ENCODE measurements around the gene SYNDIG1. TPM values are rescaled to one million over a fixed set of nuclear protein-coding genes. Genes with fewer than 3 reads are reported as not detected.

SYNDIG1 gene
- total RNA-seq, 4 donors from 2014 or later, result 0.27 to 0.32 TPM; not detected in 2

DNA sequence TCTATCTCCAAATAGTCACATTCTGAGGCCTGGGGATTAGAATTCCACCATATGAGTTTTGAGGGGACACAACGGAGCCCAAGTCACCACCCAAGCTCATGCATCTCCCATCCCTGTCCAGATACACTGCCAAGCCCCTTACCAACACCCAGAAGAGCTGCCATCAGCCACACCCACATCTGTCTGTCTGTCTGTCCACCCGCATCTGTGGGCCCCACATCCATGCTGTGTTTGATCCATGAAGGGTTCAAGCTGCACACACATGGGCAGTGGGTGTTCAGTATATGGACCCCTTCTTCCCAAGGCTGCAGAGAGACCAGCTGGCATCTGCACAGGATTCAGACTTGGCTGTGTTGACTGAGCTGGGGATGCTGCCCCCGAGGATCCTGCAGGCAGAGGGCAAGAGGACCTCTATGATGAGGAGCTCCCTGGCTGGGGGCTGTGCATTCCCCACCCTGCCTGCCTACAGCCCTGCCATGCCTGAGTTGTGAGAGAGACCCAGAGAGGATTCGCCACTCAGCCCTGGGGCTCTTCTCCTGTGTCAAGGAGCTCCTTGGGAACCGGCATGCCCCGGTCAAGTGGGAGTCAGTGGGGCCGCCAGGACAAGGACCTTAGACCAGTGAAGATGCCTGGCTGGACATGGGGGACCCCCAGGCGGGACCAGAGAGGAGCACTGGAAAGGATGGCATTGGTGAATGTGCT, 206.4 kb downstream of the SYNDIG1 start:
- Histone ChIP-seq H3K27me3 (no peaks in the 10 kb centered on the region), H3K36me3 (no peaks in the 10 kb centered on the region), H3K27ac (no peak overlapping the region), H3K4me3 (no peak overlapping the region), H3K4me1 (no peaks in the 10 kb centered on the region), H3K9me3 (no peaks in the 10 kb centered on the region)
- no peak for DNase-seq
- in situ Hi-C loops (cut with MboI; ENCODE audit: low pct_ligation_motif_present in 1 of 4, low pct_unique_long_range_greater_than_20kb in 1 of 4, low sequenced_read_pairs in 3 of 4), result no loop called here
- TF ChIP-seq, protein P1, sequence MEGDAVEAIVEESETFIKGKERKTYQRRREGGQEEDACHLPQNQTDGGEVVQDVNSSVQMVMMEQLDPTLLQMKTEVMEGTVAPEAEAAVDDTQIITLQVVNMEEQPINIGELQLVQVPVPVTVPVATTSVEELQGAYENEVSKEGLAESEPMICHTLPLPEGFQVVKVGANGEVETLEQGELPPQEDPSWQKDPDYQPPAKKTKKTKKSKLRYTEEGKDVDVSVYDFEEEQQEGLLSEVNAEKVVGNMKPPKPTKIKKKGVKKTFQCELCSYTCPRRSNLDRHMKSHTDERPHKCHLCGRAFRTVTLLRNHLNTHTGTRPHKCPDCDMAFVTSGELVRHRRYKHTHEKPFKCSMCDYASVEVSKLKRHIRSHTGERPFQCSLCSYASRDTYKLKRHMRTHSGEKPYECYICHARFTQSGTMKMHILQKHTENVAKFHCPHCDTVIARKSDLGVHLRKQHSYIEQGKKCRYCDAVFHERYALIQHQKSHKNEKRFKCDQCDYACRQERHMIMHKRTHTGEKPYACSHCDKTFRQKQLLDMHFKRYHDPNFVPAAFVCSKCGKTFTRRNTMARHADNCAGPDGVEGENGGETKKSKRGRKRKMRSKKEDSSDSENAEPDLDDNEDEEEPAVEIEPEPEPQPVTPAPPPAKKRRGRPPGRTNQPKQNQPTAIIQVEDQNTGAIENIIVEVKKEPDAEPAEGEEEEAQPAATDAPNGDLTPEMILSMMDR (IDR thresholded peaks at IDR 0.05), result no peak
- TF ChIP-seq EP300 (IDR thresholded peaks at IDR 0.05; ENCODE audit: low read depth) (no peak), POLR2AphosphoS5 (IDR thresholded peaks at IDR 0.05) (no peak), POLR2A (IDR thresholded peaks at IDR 0.05) (no peak)
- 87% methylated on average over 8 of the region's 8 CpGs; no CpG with 5 or more reads in 1 of the 2 donors for WGBS, 2 donors (ENCODE audit: low coverage in 1 of 2)
- intact Hi-C loops (cut with DNase I; ENCODE audit: low total_unique reads), result no loop called here

GRCh38 chr20:24676353-24676977, 207.0 kb downstream of the SYNDIG1 start:
- intact Hi-C loops (cut with DNase I; ENCODE audit: low total_unique reads), result no loop called here
- 82% methylated on average over 11 of the region's 11 CpGs; no CpG with 5 or more reads in 1 of the 2 donors for WGBS, 2 donors (ENCODE audit: low coverage in 1 of 2)
- no peak overlapping the region for H3K27ac ChIP-seq
- H3K4me3 ChIP-seq, result no peak overlapping the region
- H3K9me3 ChIP-seq, result no peaks in the 10 kb centered on the region
- in situ Hi-C loops (cut with MboI; ENCODE audit: low pct_ligation_motif_present in 1 of 4, low pct_unique_long_range_greater_than_20kb in 1 of 4, low sequenced_read_pairs in 3 of 4), result no loop called here
- H3K4me1 ChIP-seq, result no peaks in the 10 kb centered on the region
- no peaks in the 10 kb centered on the region for H3K36me3 ChIP-seq
- H3K27me3 ChIP-seq, result no peaks in the 10 kb centered on the region
- TF ChIP-seq, protein P1 (IDR thresholded peaks at IDR 0.05), result no peak
- no peak for TF ChIP-seq EP300 (IDR thresholded peaks at IDR 0.05; ENCODE audit: low read depth)
- no peak for TF ChIP-seq POLR2AphosphoS5 (IDR thresholded peaks at IDR 0.05)
- TF ChIP-seq POLR2A (IDR thresholded peaks at IDR 0.05), result no peak
- no peak for DNase-seq

DNA sequence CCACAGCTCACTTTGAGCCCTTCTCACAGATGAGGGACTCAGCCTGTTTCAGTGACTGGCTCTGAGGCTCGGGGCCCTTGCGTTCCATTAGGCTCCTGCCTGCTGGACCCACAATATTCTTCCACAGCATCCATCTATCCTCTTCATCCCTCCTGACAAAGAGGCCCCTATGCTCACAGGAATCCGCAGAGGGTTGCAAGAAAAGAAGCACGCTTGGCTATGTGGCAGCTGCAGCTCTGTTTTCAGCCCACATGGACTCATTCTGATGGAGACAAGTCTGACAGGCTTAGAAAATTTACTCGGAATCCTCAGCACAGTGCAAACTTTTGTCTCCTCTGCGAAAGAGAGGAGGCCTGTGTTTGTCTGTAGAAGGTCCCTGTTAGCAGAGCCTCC, 207.5 kb downstream of the SYNDIG1 start:
- TF ChIP-seq, protein P1 (IDR thresholded peaks at IDR 0.05), result no peak
- TF ChIP-seq POLR2A (IDR thresholded peaks at IDR 0.05) (no peak), EP300 (IDR thresholded peaks at IDR 0.05; ENCODE audit: low read depth) (no peak)
- no peaks in the 10 kb centered on the region for H3K9me3 ChIP-seq
- no peak overlapping the region for H3K27ac ChIP-seq
- H3K36me3 ChIP-seq, result no peaks in the 10 kb centered on the region
- no peak overlapping the region for H3K4me3 ChIP-seq
- intact Hi-C loops (cut with DNase I; ENCODE audit: low total_unique reads) (no loop called here), in situ Hi-C loops (cut with MboI; ENCODE audit: low pct_ligation_motif_present in 1 of 4, low pct_unique_long_range_greater_than_20kb in 1 of 4, low sequenced_read_pairs in 3 of 4) (no loop called here)
- H3K27me3 ChIP-seq, result no peaks in the 10 kb centered on the region
- H3K4me1 ChIP-seq, result no peaks in the 10 kb centered on the region
- WGBS, 2 donors (ENCODE audit: low coverage in 1 of 2), result 78% methylated on average over 6 of the region's 6 CpGs; no CpG with 5 or more reads in 1 of the 2 donors
- DNase-seq, result no peak

- TF ChIP-seq EP300 (IDR thresholded peaks at IDR 0.05; ENCODE audit: low read depth), result no peak
- TF ChIP-seq POLR2AphosphoS5 (IDR thresholded peaks at IDR 0.05), result no peak
- no peak for TF ChIP-seq POLR2A (IDR thresholded peaks at IDR 0.05)
- TF ChIP-seq, protein P1 (IDR thresholded peaks at IDR 0.05), result no peak
- in situ Hi-C loops (cut with MboI; ENCODE audit: low pct_ligation_motif_present in 1 of 4, low pct_unique_long_range_greater_than_20kb in 1 of 4, low sequenced_read_pairs in 3 of 4) (no loop called here), intact Hi-C loops (cut with DNase I; ENCODE audit: low total_unique reads) (no loop called here)
- WGBS, 2 donors (ENCODE audit: low coverage in 1 of 2), result 71 to 88% methylated on average over 5 to 9 of the region's 9 CpGs
- H3K36me3 ChIP-seq, result no peaks in the 10 kb centered on the region
- DNase-seq, result no peak
- H3K27me3 ChIP-seq, result no peaks in the 10 kb centered on the region
- no peaks in the 10 kb centered on the region for H3K9me3 ChIP-seq
- H3K27ac ChIP-seq, result no peak overlapping the region
- H3K4me3 ChIP-seq, result no peak overlapping the region
- H3K4me1 ChIP-seq, result no peaks in the 10 kb centered on the region
Observed at GRCh38 chr20:24677626-24678315, 208.3 kb downstream of the SYNDIG1 start.

Data from transverse colon (tissue), 4 donors.